Measurements from ENCODE around the gene CPNE4. TPM values are rescaled to one million over a fixed set of nuclear protein-coding genes. Genes with fewer than 3 reads are reported as not detected.
A peak's percentile ranks its signal among the peaks of the same experiment; 100 is the strongest.

The CPNE4 gene
- total RNA-seq, 1 donor from 2014 or later, result not detected

- TF ChIP-seq CTCF (IDR thresholded peaks at IDR 0.05), result no peak
- Mint-ChIP-seq H3K27ac (ENCODE audit: unreplicated experiment) (no peak overlapping the region), H3K27me3 (ENCODE audit: low read depth) (peaks cover 39% of the 10 kb centered on the region), H3K4me1 (ENCODE audit: low read depth) (no peaks in the 10 kb centered on the region), H3K36me3 (ENCODE audit: low read depth) (no peaks in the 10 kb centered on the region), H3K9me3 (ENCODE audit: low read depth) (no peaks in the 10 kb centered on the region), H3K4me3 (ENCODE audit: unreplicated experiment) (no peak overlapping the region)
- DNase-seq (ENCODE audit: low spot score), result no peak
Observed at GRCh38 chr3:131555456-131555855, 479.4 kb downstream of the CPNE4 start.

- no peak for DNase-seq (ENCODE audit: low spot score)
- Mint-ChIP-seq H3K4me1 (ENCODE audit: low read depth) (no peaks in the 10 kb centered on the region), H3K27ac (ENCODE audit: unreplicated experiment) (no peak overlapping the region), H3K27me3 (ENCODE audit: low read depth) (peaks cover 33% of the 10 kb centered on the region), H3K9me3 (ENCODE audit: low read depth) (no peaks in the 10 kb centered on the region), H3K4me3 (ENCODE audit: unreplicated experiment) (no peak overlapping the region), H3K36me3 (ENCODE audit: low read depth) (no peaks in the 10 kb centered on the region)
- TF ChIP-seq CTCF (IDR thresholded peaks at IDR 0.05), result no peak
Observed at GRCh38 chr3:131553495-131554247, 481.1 kb downstream of the CPNE4 start.

GRCh38 chr3:131551761-131552160 lies 483.1 kb downstream of the CPNE4 start:
- no peak for TF ChIP-seq CTCF (IDR thresholded peaks at IDR 0.05)
- no peaks in the 10 kb centered on the region for H3K4me1 Mint-ChIP-seq (ENCODE audit: low read depth)
- H3K36me3 Mint-ChIP-seq (ENCODE audit: low read depth), result no peaks in the 10 kb centered on the region
- H3K9me3 Mint-ChIP-seq (ENCODE audit: low read depth), result no peaks in the 10 kb centered on the region
- H3K27me3 Mint-ChIP-seq (ENCODE audit: low read depth), result peaks cover 24% of the 10 kb centered on the region
- H3K4me3 Mint-ChIP-seq (ENCODE audit: unreplicated experiment), result no peak overlapping the region
- H3K27ac Mint-ChIP-seq (ENCODE audit: unreplicated experiment), result no peak overlapping the region
- no peak for DNase-seq (ENCODE audit: low spot score)

GRCh38 chr3:131550562-131551465 lies 484.0 kb downstream of the CPNE4 start:
- no peak overlapping the region for H3K4me3 Mint-ChIP-seq (ENCODE audit: unreplicated experiment)
- H3K27ac Mint-ChIP-seq (ENCODE audit: unreplicated experiment), result no peak overlapping the region
- no peak for TF ChIP-seq CTCF (IDR thresholded peaks at IDR 0.05)
- DNase-seq (ENCODE audit: low spot score), result no peak
- no peaks in the 10 kb centered on the region for H3K4me1 Mint-ChIP-seq (ENCODE audit: low read depth)
- no peaks in the 10 kb centered on the region for H3K36me3 Mint-ChIP-seq (ENCODE audit: low read depth)
- H3K27me3 Mint-ChIP-seq (ENCODE audit: low read depth), result peaks cover 24% of the 10 kb centered on the region
- H3K9me3 Mint-ChIP-seq (ENCODE audit: low read depth), result no peaks in the 10 kb centered on the region

- no peak overlapping the region for H3K27ac Mint-ChIP-seq (ENCODE audit: unreplicated experiment)
- no peak overlapping the region for H3K4me3 Mint-ChIP-seq (ENCODE audit: unreplicated experiment)
- DNase-seq (ENCODE audit: low spot score), result no peak
- peak; percentile 49 for TF ChIP-seq CTCF (IDR thresholded peaks at IDR 0.05)
- H3K4me1 Mint-ChIP-seq (ENCODE audit: low read depth), result no peaks in the 10 kb centered on the region
- no peaks in the 10 kb centered on the region for H3K9me3 Mint-ChIP-seq (ENCODE audit: low read depth)
- no peaks in the 10 kb centered on the region for H3K36me3 Mint-ChIP-seq (ENCODE audit: low read depth)
- H3K27me3 Mint-ChIP-seq (ENCODE audit: low read depth), result peaks cover 27% of the 10 kb centered on the region
Observed at GRCh38 chr3:131549340-131549739, 485.5 kb downstream of the CPNE4 start.
